ENCODE data around the gene C16orf87. TPM values are rescaled to one million over a fixed set of nuclear protein-coding genes. Genes with fewer than 3 reads are reported as not detected.

The C16orf87 gene
- total and polyA plus RNA-seq, 9 of the 15 experiments (the other 6 are each of a cell fraction or from before 2014, with no cell fraction given) = 7.8 to 16.7 (median 10.5) TPM

GRCh38 chr16:46747777-46748651 is 83.0 kb downstream of the C16orf87 start, which contains the start of gene MYLK3:
Gene MYLK3 (minus strand): TSS chr16:46748344. CDS start chr16:46748193, 151 bp downstream.
- Histone ChIP-seq H3K27ac (ENCODE audit: extremely low read depth, low read depth, low read length) (peak within 1 kb of the TSS; percentile 40; the same call in 2 of the 3 replicates), H4K20me1 (replicated peaks; ENCODE audit: control insufficient read depth, insufficient read depth, low read length) (no peaks in the 10 kb centered on the region), H3K9ac (ENCODE audit: insufficient read depth in 1 of 2, low read depth in 2 of 2, low read length in 2 of 2) (peak within 1 kb of the TSS; percentile 32 to 87), H3K4me3 (peak within 1 kb of the TSS; percentile 25), H3K4me2 (ENCODE audit: insufficient read depth, low read length) (peak within 1 kb of the TSS; percentile 73), H3K79me2 (ENCODE audit: control insufficient read depth, insufficient read depth, low read length) (peaks cover 24% of the 10 kb centered on the region), H3K27me3 (ENCODE audit: control insufficient read depth in 2 of 2, insufficient read depth in 2 of 2, low read length in 2 of 2) (no peaks in the 10 kb centered on the region), H3K9me3 (replicated peaks; ENCODE audit: control insufficient read depth, insufficient read depth, low read depth, low read length) (no peaks in the 10 kb centered on the region), H3K9me1 (ENCODE audit: control insufficient read depth, insufficient read depth, low read length) (no peaks in the 10 kb centered on the region), H3K4me1 (replicated peaks in 1 of 2; ENCODE audit: control insufficient read depth in 2 of 2, insufficient read depth in 2 of 2, low read length in 2 of 2) (peaks cover 30 to 37% of the 10 kb centered on the region in 2 experiments), H2AFZ (ENCODE audit: low read depth, low read length) (peak within 1 kb of the TSS; percentile 91), H3K36me3 (ENCODE audit: control insufficient read depth, insufficient read depth, low read length) (no peaks in the 10 kb centered on the region)
- peak; percentile 78 for ATAC-seq
- WGBS (ENCODE audit: insufficient coverage, low coverage, missing lambda C conversion rate) = 47% methylated on average over 18 of the region's 25 CpGs
- CTCF ChIA-PET (ENCODE audit: low intra/inter-chr PET ratio) = no interaction called here
- FAIRE-seq = no peak
- POLR2A ChIA-PET = no interaction called here
- in situ Hi-C loops (cut with MboI) (no loop called here), intact Hi-C loops (cut with micrococcal nuclease) (loop anchor here (1.0 kb wide), 1 partner anchor 59 kb away; the partner anchor contains the start of genes ORC6 and VPS35)
- BruUV-seq (replicated peaks) = no TSS peak
- peak; percentile 33 to 78 (median 52) for DNase-seq (ENCODE audit: extremely low read depth in 1 of 4, low spot score in 3 of 4)
- no peak for TF ChIP-seq ZBTB33 (CRISPR knock-in tag; IDR thresholded peaks at IDR 0.05)
- TF ChIP-seq RBM14 (IDR thresholded peaks at IDR 0.05; ENCODE audit: borderline replicate concordance, insufficient read depth, low read depth, low read length) = no peak
- TF ChIP-seq HDAC1 (IDR thresholded peaks at IDR 0.05) = 0 out of 4 replicates have a peak, but pooled peaks of 1 of the 2 experiments have one; percentile 7
- peak; percentile 77 for TF ChIP-seq THRA (IDR thresholded peaks at IDR 0.05)
- TF ChIP-seq ZNF740 (CRISPR knock-in tag; IDR thresholded peaks at IDR 0.05) = no peak
- TF ChIP-seq ZNF740 (tag; IDR thresholded peaks at IDR 0.05) = no peak
- TF ChIP-seq DEAF1 (CRISPR knock-in tag; IDR thresholded peaks at IDR 0.05) = no peak
- TF ChIP-seq ATF2 (CRISPR knock-in tag; IDR thresholded peaks at IDR 0.05) = no peak
- TF ChIP-seq NR2C1 (IDR thresholded peaks at IDR 0.05) = no peak
- TF ChIP-seq NR2C1 (tag; IDR thresholded peaks at IDR 0.05) = 0 out of 2 replicates have a peak, but pooled peaks have one; percentile 22
- peak; percentile 98 for TF ChIP-seq PKNOX1 (IDR thresholded peaks at IDR 0.05)
